ENCODE results near the gene MAP3K19. TPM values are rescaled to one million over a fixed set of nuclear protein-coding genes. Genes with fewer than 3 reads are reported as not detected.

MAP3K19 gene
- total and polyA plus RNA-seq, 10 of the 15 experiments (the other 5 are each of a cell fraction or from before 2014, with no cell fraction given) = 0.05 TPM; not detected in 9

DNA sequence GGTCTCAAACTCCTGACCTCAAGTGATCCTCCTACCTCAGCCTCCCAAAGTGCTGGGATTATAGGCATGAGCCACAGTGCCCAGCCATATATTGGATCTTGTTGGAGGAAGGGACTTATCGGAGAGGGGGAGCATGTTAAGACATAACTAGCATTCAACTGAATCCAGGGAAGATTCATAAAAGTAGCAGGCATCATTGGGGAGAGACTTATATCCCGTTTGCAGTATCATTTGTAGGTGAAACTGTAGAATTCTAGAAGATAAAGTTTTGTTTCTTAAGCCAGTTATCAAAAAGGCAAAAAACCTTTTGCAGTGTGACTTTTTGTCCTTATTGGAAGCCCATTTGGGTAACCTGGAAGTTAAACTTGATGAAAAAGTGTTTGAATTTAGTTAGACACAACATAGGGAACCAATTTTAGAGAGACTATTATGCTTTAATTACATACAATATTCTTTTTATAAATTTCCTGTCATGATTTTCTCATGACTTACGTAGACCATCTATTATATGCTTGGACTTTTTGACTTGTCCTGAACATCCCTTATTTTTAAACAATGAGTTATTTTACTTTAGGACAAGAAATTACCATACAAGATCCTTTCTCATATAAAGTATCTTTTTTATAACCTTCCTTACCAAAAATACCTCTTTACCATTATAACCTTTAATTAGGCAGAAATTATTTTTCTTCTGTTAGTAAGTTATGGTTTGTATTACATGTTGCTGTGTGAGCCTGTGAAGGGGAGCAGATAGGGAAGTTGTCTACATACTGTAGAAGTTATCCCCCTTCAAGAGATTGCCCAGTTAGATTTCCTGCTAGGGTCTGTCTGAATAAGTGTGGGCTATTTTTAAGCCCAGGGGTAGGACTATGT, 25.1 kb upstream of the MAP3K19 start (continued):
- TF ChIP-seq, protein P1, sequence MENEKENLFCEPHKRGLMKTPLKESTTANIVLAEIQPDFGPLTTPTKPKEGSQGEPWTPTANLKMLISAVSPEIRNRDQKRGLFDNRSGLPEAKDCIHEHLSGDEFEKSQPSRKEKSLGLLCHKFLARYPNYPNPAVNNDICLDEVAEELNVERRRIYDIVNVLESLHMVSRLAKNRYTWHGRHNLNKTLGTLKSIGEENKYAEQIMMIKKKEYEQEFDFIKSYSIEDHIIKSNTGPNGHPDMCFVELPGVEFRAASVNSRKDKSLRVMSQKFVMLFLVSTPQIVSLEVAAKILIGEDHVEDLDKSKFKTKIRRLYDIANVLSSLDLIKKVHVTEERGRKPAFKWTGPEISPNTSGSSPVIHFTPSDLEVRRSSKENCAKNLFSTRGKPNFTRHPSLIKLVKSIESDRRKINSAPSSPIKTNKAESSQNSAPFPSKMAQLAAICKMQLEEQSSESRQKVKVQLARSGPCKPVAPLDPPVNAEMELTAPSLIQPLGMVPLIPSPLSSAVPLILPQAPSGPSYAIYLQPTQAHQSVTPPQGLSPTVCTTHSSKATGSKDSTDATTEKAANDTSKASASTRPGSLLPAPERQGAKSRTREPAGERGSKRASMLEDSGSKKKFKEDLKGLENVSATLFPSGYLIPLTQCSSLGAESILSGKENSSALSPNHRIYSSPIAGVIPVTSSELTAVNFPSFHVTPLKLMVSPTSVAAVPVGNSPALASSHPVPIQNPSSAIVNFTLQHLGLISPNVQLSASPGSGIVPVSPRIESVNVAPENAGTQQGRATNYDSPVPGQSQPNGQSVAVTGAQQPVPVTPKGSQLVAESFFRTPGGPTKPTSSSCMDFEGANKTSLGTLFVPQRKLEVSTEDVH (IDR thresholded peaks at IDR 0.05; ENCODE audit: low read depth, partially characterized antibody) = no peak
- TF ChIP-seq RUNX3 (IDR thresholded peaks at IDR 0.05; ENCODE audit: low read length) = no peak
- TF ChIP-seq BRCA1 (IDR thresholded peaks at IDR 0.05; ENCODE audit: low read depth, low read length) = no peak
- TF ChIP-seq CBX5 (IDR thresholded peaks at IDR 0.05; ENCODE audit: low read depth) = no peak

DNA sequence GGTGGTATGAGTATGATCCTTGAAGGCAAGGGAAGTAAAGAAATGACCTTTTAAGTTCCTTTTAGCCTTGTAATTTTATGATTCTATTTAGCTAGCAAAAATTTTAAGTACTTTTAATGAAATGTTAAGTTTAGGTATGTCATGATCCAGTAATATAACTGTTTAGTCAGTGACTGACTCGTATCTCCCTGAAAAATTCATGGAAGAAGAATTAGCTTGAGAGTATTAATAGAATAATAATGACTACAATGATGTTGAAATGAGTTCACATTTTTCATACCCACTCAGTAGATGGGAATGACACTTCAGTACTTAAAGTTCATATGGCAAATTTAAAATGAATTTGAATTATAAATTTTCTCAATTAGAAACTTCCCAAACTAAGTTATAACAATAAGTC, 19.5 kb upstream of the MAP3K19 start:
- H3K4me1 ChIP-seq (ENCODE audit: control insufficient read depth, insufficient read depth, low read length) = no peaks in the 10 kb centered on the region
- CTCF ChIA-PET = interaction anchor here (0.5 to 1.6 kb wide), 3 partner anchors 10 to 88 kb away, joined by 3 to 4 read pairs (median 3); no protein-coding TSS in a partner anchor
- H3K4me2 ChIP-seq (ENCODE audit: control insufficient read depth, insufficient read depth) = no peak overlapping the region
- POLR2A ChIA-PET = no interaction called here
- H3K27ac ChIP-seq (ENCODE audit: control insufficient read depth, insufficient read depth) = no peak overlapping the region
- peaks cover 0 to 8% of the 10 kb centered on the region in 2 experiments; a peak in 2 of 4 replicates for H3K36me3 ChIP-seq (ENCODE audit: control insufficient read depth in 2 of 2, insufficient read depth in 2 of 2, low read length in 1 of 2)
- H3K9ac ChIP-seq (ENCODE audit: control insufficient read depth, insufficient read depth, low read length) = no peak overlapping the region
- H2AFZ ChIP-seq (ENCODE audit: control insufficient read depth, low read depth, low read length) = no peak overlapping the region
- no peak for DNase-seq (ENCODE audit: low read depth, low spot score)
- H3K4me3 ChIP-seq = no peak overlapping the region
- no peak for FAIRE-seq
- intact Hi-C loops (cut with micrococcal nuclease; ENCODE audit: unreplicated experiment) (no loop called here), in situ Hi-C loops (cut with MboI) (no loop called here)
- H3K27me3 ChIP-seq (replicated peaks in 1 of 2; ENCODE audit: control insufficient read depth in 2 of 2, insufficient read depth in 2 of 2, low read length in 1 of 2) = no peaks in the 10 kb centered on the region
- RAD21 ChIA-PET (ENCODE audit: unreplicated experiment) = no interaction called here
- SMC1A ChIA-PET (ENCODE audit: uncharacterized antibody, unreplicated experiment) = interaction anchor here (0.6 to 1.2 kb wide), 6 partner anchors 8 to 31 kb away, joined by 3 to 4 read pairs (median 3); partner anchors contain the start of gene RAB3GAP1
- H4K20me1 ChIP-seq (ENCODE audit: control insufficient read depth, insufficient read depth) = no peaks in the 10 kb centered on the region
- WGBS (ENCODE audit: insufficient coverage, insufficient replicate concordance, low lambda C conversion rate, missing lambda C conversion rate) = 95% methylated on average over 1 of the region's 1 CpG
- H3K9me3 ChIP-seq (replicated peaks; ENCODE audit: control insufficient read depth, insufficient read depth, low read length) = peaks cover 23% of the 10 kb centered on the region; the same call in 2 of the 3 replicates
- H3K79me2 ChIP-seq (ENCODE audit: control insufficient read depth, insufficient read depth, low read length) = peaks cover 8% of the 10 kb centered on the region
- ATAC-seq = no peak
- BruUV-seq (replicated peaks) = no TSS peak
- TF ChIP-seq NFYB (IDR thresholded peaks at IDR 0.05; ENCODE audit: insufficient read depth, low read depth, low read length) = no peak
- TF ChIP-seq MAX (IDR thresholded peaks at IDR 0.05; ENCODE audit: low read depth, low read length) = no peak
- TF ChIP-seq, protein P2, sequence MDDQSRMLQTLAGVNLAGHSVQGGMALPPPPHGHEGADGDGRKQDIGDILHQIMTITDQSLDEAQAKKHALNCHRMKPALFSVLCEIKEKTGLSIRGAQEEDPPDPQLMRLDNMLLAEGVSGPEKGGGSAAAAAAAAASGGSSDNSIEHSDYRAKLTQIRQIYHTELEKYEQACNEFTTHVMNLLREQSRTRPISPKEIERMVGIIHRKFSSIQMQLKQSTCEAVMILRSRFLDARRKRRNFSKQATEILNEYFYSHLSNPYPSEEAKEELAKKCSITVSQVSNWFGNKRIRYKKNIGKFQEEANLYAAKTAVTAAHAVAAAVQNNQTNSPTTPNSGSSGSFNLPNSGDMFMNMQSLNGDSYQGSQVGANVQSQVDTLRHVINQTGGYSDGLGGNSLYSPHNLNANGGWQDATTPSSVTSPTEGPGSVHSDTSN (IDR thresholded peaks at IDR 0.05; ENCODE audit: insufficient replicate concordance, low read depth, low read length) = no peak
- no peak for TF ChIP-seq WRNIP1 (IDR thresholded peaks at IDR 0.05; ENCODE audit: borderline replicate concordance, low read depth, low read length)
- no peak for TF ChIP-seq CUX1 (IDR thresholded peaks at IDR 0.05; ENCODE audit: insufficient replicate concordance, low read depth, low read length)
- no peak for TF ChIP-seq KAT2A (conservative IDR thresholded peaks at IDR 0.05; ENCODE audit: control insufficient read depth, low read depth, low read length)
- TF ChIP-seq NFXL1 (IDR thresholded peaks at IDR 0.05; ENCODE audit: borderline replicate concordance) = no peak

All from GM12878 (cell line).